HepG2 (cell line): ENCODE measurements around the gene DLL4. TPM values are rescaled to one million over a fixed set of nuclear protein-coding genes. Genes with fewer than 3 reads are reported as not detected.

Source experiments
- ATM ChIP-seq: fragments of 450-650 bp; IDR thresholded peaks from 2 replicates; pipeline ENCODE4 v1.7.1; 2017; ENCODE audit warnings: mild to moderate bottlenecking, borderline replicate concordance
- CREB1 ChIP-seq, 2 experiments: fragments of 450-650 bp in 1 of 2; IDR thresholded peaks; 2 replicates each; pipeline ENCODE4 v1.6.1; 2016 to 2017; ENCODE audit warnings: control low read depth in 1 of 2, mild to moderate bottlenecking in 1 of 2, missing compliant biosample characterization in 1 of 2, missing genetic modification characterization in 1 of 2
- LBX2 ChIP-seq: sonication (generic); formaldehyde crosslinking; IDR thresholded peaks from 2 replicates; pipeline ENCODE4 v1.5.0; 2020; ENCODE audit warnings: missing genetic modification reagents, mild to moderate bottlenecking, borderline replicate concordance
- NKX3-1 ChIP-seq: sonication (generic); formaldehyde crosslinking; IDR thresholded peaks from 2 replicates; pipeline ENCODE4 v1.5.0; 2020; ENCODE audit warnings: missing genetic modification reagents
- SP2 ChIP-seq: sonication (generic); formaldehyde crosslinking; IDR thresholded peaks from 2 replicates; pipeline ENCODE4 v1.5.1; 2020; ENCODE audit warnings: mild to moderate bottlenecking, missing genetic modification reagents
- TMF1 ChIP-seq: sonication (generic); formaldehyde crosslinking; IDR thresholded peaks from 2 replicates; pipeline ENCODE4 v1.8.1; 2022; ENCODE audit warnings: low read depth, missing genetic modification reagents
- U2AF1 ChIP-seq: fragments of 200-400 bp; formaldehyde crosslinking; optimal IDR thresholded peaks from 2 replicates; pipeline ENCODE3; 2017; ENCODE audit warnings: mild to moderate bottlenecking, low read depth, low read length
- U2AF2 ChIP-seq: fragments of 200-400 bp; formaldehyde crosslinking; IDR thresholded peaks from 2 replicates; pipeline ENCODE4 v1.6.1; 2017; ENCODE audit warnings: low read depth, mild to moderate bottlenecking, low read length
- ZNF589 ChIP-seq: sonication (generic); formaldehyde crosslinking; conservative IDR thresholded peaks from 2 replicates; pipeline ENCODE4 v1.8.0; 2022; ENCODE audit warnings: mild to moderate bottlenecking, moderate library complexity, missing genetic modification reagents
- ZNF687 ChIP-seq: sonication (generic); formaldehyde crosslinking; IDR thresholded peaks from 2 replicates; pipeline ENCODE4 v1.5.1; 2020; ENCODE audit warnings: mild to moderate bottlenecking, missing genetic modification reagents, moderate library complexity
- ZNF777 ChIP-seq: sonication (generic); formaldehyde crosslinking; IDR thresholded peaks from 2 replicates; pipeline ENCODE4 v1.4.0; 2020; ENCODE audit warnings: missing genetic modification reagents
- polyA plus RNA-seq, 8 experiments: library from polyadenylated mRNA; depleted of rRNA in 3 of 8; stranded (reverse) in 7 of 8; unstranded in 1 of 8; fragments of >200 nt; fragmentation: Illumina TruSeq in 4 of 8; extraction: Trizol in 4 of 8; gene quantifications; 2 replicates each; pipeline versions ENCODE4 v1.2.1 to v1.2.3, GENCODE V29; 2011 to 2016; ENCODE audit warnings: low read depth in 4 of 8, missing spikeins in 1 of 8, mixed read lengths in 1 of 8; ENCODE audit not compliant: insufficient read depth in 1 of 8
- total RNA-seq, 5 experiments: library from RNA; depleted of rRNA; stranded (reverse); fragments of >200 nt; fragmentation: Illumina TruSeq; extraction: Trizol; gene quantifications; 2 replicates each; pipeline ENCODE4 v1.2.3, GENCODE V29; 2016; ENCODE audit warnings: low read depth in 1 of 5
- TF ChIP-seq, protein P1 (sequence below): sonication (generic); formaldehyde crosslinking; IDR thresholded peaks from 2 replicates; pipeline ENCODE4 v1.4.0; 2020; ENCODE audit warnings: missing genetic modification reagents, borderline replicate concordance
- TF ChIP-seq, protein P2 (sequence below): sonication (generic); formaldehyde crosslinking; conservative IDR thresholded peaks from 2 replicates; pipeline ENCODE4 v1.4.0; 2020; ENCODE audit warnings: mild to moderate bottlenecking, missing genetic modification reagents, moderate library complexity
- TF ChIP-seq, protein P3 (sequence below): sonication (generic); formaldehyde crosslinking; IDR thresholded peaks from 2 replicates; pipeline ENCODE4 v1.8.0; 2022; ENCODE audit warnings: mild to moderate bottlenecking, missing genetic modification reagents
- TF ChIP-seq, protein P4 (sequence below): IDR thresholded peaks from 2 replicates; pipeline ENCODE4 v1.6.1; 2016; ENCODE audit warnings: missing compliant biosample characterization, missing genetic modification reagents, borderline replicate concordance

Gene DLL4
- total and polyA plus RNA-seq, 2 of the 13 experiments (the other 11 are each of a cell fraction or from before 2014, with no cell fraction given), result 0.20 to 0.25 TPM

DNA sequence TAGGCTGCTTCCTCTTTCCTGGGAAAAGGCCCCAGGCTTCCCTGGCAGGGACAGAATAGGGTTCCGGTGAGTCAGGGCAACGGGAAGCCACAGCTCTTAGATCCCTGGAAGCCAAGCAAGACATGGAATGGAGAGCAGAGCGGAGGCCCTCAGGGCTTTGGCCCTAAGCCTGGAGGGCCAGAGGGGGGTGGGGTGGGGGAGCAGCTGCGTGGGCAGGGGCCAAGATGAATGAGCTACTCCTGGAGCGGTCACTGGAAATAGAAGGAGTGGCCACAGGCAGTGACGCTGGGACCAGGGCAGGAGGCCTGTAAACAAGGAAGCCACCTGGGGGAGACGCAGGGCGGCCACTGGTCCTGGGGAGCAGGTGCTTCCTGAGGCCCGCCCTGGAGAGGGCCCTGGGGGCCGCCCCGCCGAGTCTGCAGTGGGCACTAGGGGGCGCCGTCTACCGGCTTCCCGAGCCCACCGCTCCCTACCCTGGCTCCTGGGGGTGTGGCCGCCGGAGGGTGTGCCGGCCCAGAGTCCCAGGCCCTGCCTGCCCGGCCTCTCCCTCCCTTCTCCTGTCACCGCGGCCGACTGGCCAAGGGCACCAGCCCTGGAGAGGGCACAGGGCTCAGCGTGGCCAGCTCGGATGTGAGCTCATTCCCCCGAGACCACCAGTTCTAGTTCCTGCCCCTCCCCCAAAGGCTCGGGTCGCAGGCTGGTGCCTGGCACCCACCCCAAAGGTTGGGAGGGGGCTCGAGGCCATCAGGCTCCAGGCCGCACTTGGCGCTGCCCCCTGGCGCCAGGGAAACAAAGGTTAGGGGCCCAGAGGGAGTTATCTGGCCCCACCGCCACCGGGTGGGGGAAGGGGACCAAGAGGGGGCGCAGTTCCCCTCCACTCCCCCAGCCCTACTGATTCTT, 22.8 kb upstream of the DLL4 start (continued):
- no peak for TF ChIP-seq ZNF777 (CRISPR knock-in tag)
- peak; percentile 86 for TF ChIP-seq U2AF1
- TF ChIP-seq, protein P1, sequence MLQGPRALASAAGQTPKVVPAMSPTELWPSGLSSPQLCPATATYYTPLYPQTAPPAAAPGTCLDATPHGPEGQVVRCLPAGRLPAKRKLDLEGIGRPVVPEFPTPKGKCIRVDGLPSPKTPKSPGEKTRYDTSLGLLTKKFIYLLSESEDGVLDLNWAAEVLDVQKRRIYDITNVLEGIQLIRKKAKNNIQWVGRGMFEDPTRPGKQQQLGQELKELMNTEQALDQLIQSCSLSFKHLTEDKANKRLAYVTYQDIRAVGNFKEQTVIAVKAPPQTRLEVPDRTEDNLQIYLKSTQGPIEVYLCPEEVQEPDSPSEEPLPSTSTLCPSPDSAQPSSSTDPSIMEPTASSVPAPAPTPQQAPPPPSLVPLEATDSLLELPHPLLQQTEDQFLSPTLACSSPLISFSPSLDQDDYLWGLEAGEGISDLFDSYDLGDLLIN (CRISPR knock-in tag), result no peak
- TF ChIP-seq, protein P2, sequence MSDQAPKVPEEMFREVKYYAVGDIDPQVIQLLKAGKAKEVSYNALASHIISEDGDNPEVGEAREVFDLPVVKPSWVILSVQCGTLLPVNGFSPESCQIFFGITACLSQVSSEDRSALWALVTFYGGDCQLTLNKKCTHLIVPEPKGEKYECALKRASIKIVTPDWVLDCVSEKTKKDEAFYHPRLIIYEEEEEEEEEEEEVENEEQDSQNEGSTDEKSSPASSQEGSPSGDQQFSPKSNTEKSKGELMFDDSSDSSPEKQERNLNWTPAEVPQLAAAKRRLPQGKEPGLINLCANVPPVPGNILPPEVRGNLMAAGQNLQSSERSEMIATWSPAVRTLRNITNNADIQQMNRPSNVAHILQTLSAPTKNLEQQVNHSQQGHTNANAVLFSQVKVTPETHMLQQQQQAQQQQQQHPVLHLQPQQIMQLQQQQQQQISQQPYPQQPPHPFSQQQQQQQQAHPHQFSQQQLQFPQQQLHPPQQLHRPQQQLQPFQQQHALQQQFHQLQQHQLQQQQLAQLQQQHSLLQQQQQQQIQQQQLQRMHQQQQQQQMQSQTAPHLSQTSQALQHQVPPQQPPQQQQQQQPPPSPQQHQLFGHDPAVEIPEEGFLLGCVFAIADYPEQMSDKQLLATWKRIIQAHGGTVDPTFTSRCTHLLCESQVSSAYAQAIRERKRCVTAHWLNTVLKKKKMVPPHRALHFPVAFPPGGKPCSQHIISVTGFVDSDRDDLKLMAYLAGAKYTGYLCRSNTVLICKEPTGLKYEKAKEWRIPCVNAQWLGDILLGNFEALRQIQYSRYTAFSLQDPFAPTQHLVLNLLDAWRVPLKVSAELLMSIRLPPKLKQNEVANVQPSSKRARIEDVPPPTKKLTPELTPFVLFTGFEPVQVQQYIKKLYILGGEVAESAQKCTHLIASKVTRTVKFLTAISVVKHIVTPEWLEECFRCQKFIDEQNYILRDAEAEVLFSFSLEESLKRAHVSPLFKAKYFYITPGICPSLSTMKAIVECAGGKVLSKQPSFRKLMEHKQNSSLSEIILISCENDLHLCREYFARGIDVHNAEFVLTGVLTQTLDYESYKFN (CRISPR knock-in tag), result peak; percentile 16; the same call in 1 of the 2 replicates
- no peak for TF ChIP-seq SP2 (CRISPR knock-in tag)
- TF ChIP-seq, protein P3, sequence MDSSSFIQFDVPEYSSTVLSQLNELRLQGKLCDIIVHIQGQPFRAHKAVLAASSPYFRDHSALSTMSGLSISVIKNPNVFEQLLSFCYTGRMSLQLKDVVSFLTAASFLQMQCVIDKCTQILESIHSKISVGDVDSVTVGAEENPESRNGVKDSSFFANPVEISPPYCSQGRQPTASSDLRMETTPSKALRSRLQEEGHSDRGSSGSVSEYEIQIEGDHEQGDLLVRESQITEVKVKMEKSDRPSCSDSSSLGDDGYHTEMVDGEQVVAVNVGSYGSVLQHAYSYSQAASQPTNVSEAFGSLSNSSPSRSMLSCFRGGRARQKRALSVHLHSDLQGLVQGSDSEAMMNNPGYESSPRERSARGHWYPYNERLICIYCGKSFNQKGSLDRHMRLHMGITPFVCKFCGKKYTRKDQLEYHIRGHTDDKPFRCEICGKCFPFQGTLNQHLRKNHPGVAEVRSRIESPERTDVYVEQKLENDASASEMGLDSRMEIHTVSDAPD (CRISPR knock-in tag), result no peak
- TF ChIP-seq LBX2 (CRISPR knock-in tag), result no peak
- TF ChIP-seq, protein P4, sequence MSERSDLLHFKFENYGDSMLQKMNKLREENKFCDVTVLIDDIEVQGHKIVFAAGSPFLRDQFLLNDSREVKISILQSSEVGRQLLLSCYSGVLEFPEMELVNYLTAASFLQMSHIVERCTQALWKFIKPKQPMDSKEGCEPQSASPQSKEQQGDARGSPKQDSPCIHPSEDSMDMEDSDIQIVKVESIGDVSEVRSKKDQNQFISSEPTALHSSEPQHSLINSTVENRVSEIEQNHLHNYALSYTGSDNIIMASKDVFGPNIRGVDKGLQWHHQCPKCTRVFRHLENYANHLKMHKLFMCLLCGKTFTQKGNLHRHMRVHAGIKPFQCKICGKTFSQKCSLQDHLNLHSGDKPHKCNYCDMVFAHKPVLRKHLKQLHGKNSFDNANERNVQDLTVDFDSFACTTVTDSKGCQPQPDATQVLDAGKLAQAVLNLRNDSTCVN, result no peak
- TF ChIP-seq ATM, result no peak
- TF ChIP-seq U2AF2, result no peak
- no peak for TF ChIP-seq TMF1 (CRISPR knock-in tag)
- 0 out of 2 replicates have a peak, but pooled peaks have one; percentile 41 for TF ChIP-seq NKX3-1 (CRISPR knock-in tag)
- peak; percentile 76 for TF ChIP-seq ZNF687 (CRISPR knock-in tag)
- TF ChIP-seq CREB1 (IDR thresholded peaks at IDR 0.05), result no peak
- TF ChIP-seq CREB1 (CRISPR knock-in tag; IDR thresholded peaks at IDR 0.05), result no peak
- TF ChIP-seq ZNF589 (CRISPR knock-in tag), result no peak
